Inflammatory macrophage (primary cell): ENCODE measurements around the gene HDAC7.

Experiments
- DNase-seq, 2 donors: peaks; one replicate each; pipeline ENCODE4 v3.0.0-alpha.2; 2020 to 2022

The HDAC7 gene

GRCh38 chr12:47758834-47759690, 60.6 kb downstream of the HDAC7 start, which contains the start of gene RAPGEF3:
TSS of gene RAPGEF3 (minus strand) at chr12:47758880. CDS start at chr12:47758556, 324 bp downstream.
- peak; percentile 76 to 87 for DNase-seq

GRCh38 chr12:47758584-47758833, 61.2 kb downstream of the HDAC7 start:
- no peak for DNase-seq

- peak; percentile 48 to 78 for DNase-seq
These were observed 61.7 kb downstream of the HDAC7 start for GRCh38 chr12:47757840-47758583.

GRCh38 chr12:47757364-47757839, 62.3 kb downstream of the HDAC7 start:
- DNase-seq, result peak; percentile 11 to 61

- DNase-seq, result no peak
These were observed 63.8 kb downstream of the HDAC7 start for GRCh38 chr12:47755655-47756562.

GRCh38 chr12:47754881-47755280, 64.8 kb downstream of the HDAC7 start:
- no peak for DNase-seq

- no peak for DNase-seq
These were observed 65.6 kb downstream of the HDAC7 start for GRCh38 chr12:47754126-47754525.

GRCh38 chr12:47753021-47754001, 66.4 kb downstream of the HDAC7 start:
- DNase-seq, result no peak

GRCh38 chr12:47752552-47752951, 67.2 kb downstream of the HDAC7 start:
- no peak for DNase-seq

- no peak for DNase-seq
These were observed 67.6 kb downstream of the HDAC7 start for GRCh38 chr12:47752121-47752520.

GRCh38 chr12:47751561-47751960, 68.1 kb downstream of the HDAC7 start:
- no peak for DNase-seq

- no peak for DNase-seq
These were observed 68.7 kb downstream of the HDAC7 start for GRCh38 chr12:47750916-47751470.

- peak; percentile 85 to 92 for DNase-seq
These were observed 69.4 kb downstream of the HDAC7 start for GRCh38 chr12:47750229-47750798.

GRCh38 chr12:47748899-47749298, 70.8 kb downstream of the HDAC7 start:
- no peak for DNase-seq

GRCh38 chr12:47748507-47748828, 71.2 kb downstream of the HDAC7 start:
- DNase-seq, result no peak

GRCh38 chr12:47747596-47748506, 71.9 kb downstream of the HDAC7 start:
- DNase-seq, result no peak

GRCh38 chr12:47747126-47747525, 72.6 kb downstream of the HDAC7 start:
- no peak for DNase-seq

GRCh38 chr12:47746523-47746922, 73.2 kb downstream of the HDAC7 start:
- DNase-seq, result no peak

- no peak for DNase-seq
These were observed 73.6 kb downstream of the HDAC7 start for GRCh38 chr12:47746073-47746472.

- DNase-seq, result no peak
These were observed 74.1 kb downstream of the HDAC7 start for GRCh38 chr12:47745485-47746041.
